ENCODE measurements around the gene DUOX1. TPM values are rescaled to one million over a fixed set of nuclear protein-coding genes. Genes with fewer than 3 reads are reported as not detected.

The DUOX1 gene
- polyA plus RNA-seq, 1 of the 3 experiments (the other 2 are of a cell fraction): not detected

DNA sequence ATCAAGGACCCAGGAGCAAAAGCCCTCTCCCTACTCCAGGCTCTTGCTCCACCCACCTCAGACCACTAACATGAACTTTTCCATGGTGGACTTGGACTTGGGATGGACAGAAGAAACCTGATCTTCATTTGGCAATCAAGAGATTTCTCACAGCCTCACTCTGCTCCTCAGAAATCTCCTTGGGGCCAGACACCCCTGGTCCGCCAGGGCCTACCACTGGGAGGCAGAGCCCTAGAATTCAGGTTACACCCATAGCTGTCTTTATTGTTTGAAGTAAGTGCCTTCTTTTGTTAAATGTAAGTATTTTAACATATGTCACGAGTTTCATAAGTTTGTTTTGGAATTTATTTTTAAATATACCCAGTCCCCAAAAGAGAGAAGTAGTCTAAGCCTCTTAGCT is 44.8 kb downstream of the DUOX1 start:
- no peaks in the 10 kb centered on the region for H3K9me3 ChIP-seq
- H3F3A ChIP-seq (replicated peaks; ENCODE audit: insufficient read depth): no peaks in the 10 kb centered on the region
- no peak overlapping the region for H2AFZ ChIP-seq (ENCODE audit: low read depth)
- no peak overlapping the region for H3K27ac ChIP-seq (ENCODE audit: low read depth in 2 of 2, low read length in 1 of 2)
- no peak for DNase-seq
- H3K9ac ChIP-seq: no peak overlapping the region
- no peaks in the 10 kb centered on the region for H4K20me1 ChIP-seq (ENCODE audit: insufficient read depth)
- no peak overlapping the region for H3K4me3 ChIP-seq (ENCODE audit: low read depth in 2 of 2, low read length in 1 of 2)
- 88% methylated on average over 2 of the region's 2 CpGs for WGBS (ENCODE audit: low lambda C conversion rate)
- ChIA-PET CTCF (interaction anchor here (2.3 kb wide), 1 partner anchor 12 kb away, joined by 8 read pairs; no protein-coding TSS in a partner anchor), POLR2A (interaction anchor here (1.1 to 2.1 kb wide), 2 partner anchors 10 to 13 kb away, joined by 4 to 6 read pairs; partner anchors contain the start of gene SHF)
- peaks cover 0 to 38% of the 10 kb centered on the region in 2 experiments; a peak in 2 of 4 replicates for H3K4me1 ChIP-seq (ENCODE audit: control insufficient read depth in 1 of 2, insufficient read depth in 2 of 2, low read depth in 1 of 2, low read length in 1 of 2)
- H3K27me3 ChIP-seq (ENCODE audit: insufficient read depth): no peaks in the 10 kb centered on the region
- no peaks in the 10 kb centered on the region for H3K79me2 ChIP-seq (ENCODE audit: insufficient read depth)
- peaks cover 0 to 6% of the 10 kb centered on the region in 2 experiments for H3K36me3 ChIP-seq (replicated peaks in 1 of 2; ENCODE audit: control insufficient read depth in 1 of 2, insufficient read depth in 2 of 2, low read length in 1 of 2)
- TF ChIP-seq RXRA (IDR thresholded peaks at IDR 0.05; ENCODE audit: borderline replicate concordance, low read depth) (no peak), ELF1 (IDR thresholded peaks at IDR 0.05) (no peak)
- H3K9me2 ChIP-seq: no peaks in the 10 kb centered on the region
- H3K4me2 ChIP-seq: no peak overlapping the region

DNA sequence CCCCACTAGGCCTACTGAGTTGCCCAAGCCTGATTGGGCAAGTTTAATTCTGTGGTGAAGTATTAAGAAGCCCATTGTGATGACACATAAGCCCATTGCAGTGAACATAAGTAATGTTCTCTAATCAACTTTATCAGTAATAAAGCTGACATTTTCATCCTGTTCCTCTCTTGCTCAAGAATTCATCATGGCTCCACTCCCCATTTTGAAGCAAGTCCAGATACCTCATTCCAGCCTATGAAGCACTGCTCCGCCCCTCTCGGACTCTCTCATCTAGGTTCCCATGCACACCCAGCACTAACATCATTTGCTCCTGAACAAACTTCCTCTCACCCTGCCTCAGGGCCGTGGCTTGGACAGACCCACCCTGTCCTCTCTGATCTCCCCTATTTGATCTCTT is 47.5 kb downstream of the DUOX1 start:
- peaks cover 0 to 32% of the 10 kb centered on the region in 2 experiments; a peak in 3 of 4 replicates for H3K4me1 ChIP-seq (ENCODE audit: control insufficient read depth in 1 of 2, insufficient read depth in 2 of 2, low read depth in 1 of 2, low read length in 1 of 2)
- H3K4me3 ChIP-seq (ENCODE audit: low read depth in 2 of 2, low read length in 1 of 2): no peak overlapping the region
- CTCF ChIA-PET: interaction anchor here (2.5 kb wide), 1 partner anchor 23 kb away, joined by 9 read pairs; no protein-coding TSS in a partner anchor
- H3K4me2 ChIP-seq: no peak overlapping the region
- H3K36me3 ChIP-seq (replicated peaks in 1 of 2; ENCODE audit: control insufficient read depth in 1 of 2, insufficient read depth in 2 of 2, low read length in 1 of 2): peaks cover 0 to 6% of the 10 kb centered on the region in 2 experiments
- WGBS (ENCODE audit: low lambda C conversion rate): 77% methylated on average over 3 of the region's 3 CpGs
- H3K9ac ChIP-seq: no peak overlapping the region
- POLR2A ChIA-PET: interaction anchor here (0.7 kb wide), 1 partner anchor 11 kb away, joined by 4 read pairs; the partner anchor contains the start of gene SHF
- no peak overlapping the region for H2AFZ ChIP-seq (ENCODE audit: low read depth)
- H3K9me2 ChIP-seq: no peaks in the 10 kb centered on the region
- H3K27me3 ChIP-seq (ENCODE audit: insufficient read depth): no peaks in the 10 kb centered on the region
- peaks cover 4% of the 10 kb centered on the region for H3F3A ChIP-seq (replicated peaks; ENCODE audit: insufficient read depth)
- TF ChIP-seq NFIC (IDR thresholded peaks at IDR 0.05; ENCODE audit: borderline replicate concordance) (no peak), SIN3A (IDR thresholded peaks at IDR 0.05; ENCODE audit: borderline replicate concordance, low read depth, low read length) (no peak), TCF12 (IDR thresholded peaks at IDR 0.05) (no peak), REST (IDR thresholded peaks at IDR 0.05; ENCODE audit: low read depth, low read length) (no peak), ZBTB33 (IDR thresholded peaks at IDR 0.05; ENCODE audit: borderline replicate concordance, low read depth) (no peak), EP300 (IDR thresholded peaks at IDR 0.05; ENCODE audit: borderline replicate concordance in 1 of 2, low read depth in 1 of 2, low read length in 1 of 2) (no peak), USF1 (IDR thresholded peaks at IDR 0.05; ENCODE audit: borderline replicate concordance, low read depth) (no peak), MEF2A (IDR thresholded peaks at IDR 0.05; ENCODE audit: borderline replicate concordance, low read depth) (no peak), NRF1 (IDR thresholded peaks at IDR 0.05; ENCODE audit: low read depth, low read length) (no peak), GATA2 (CRISPR knock-in tag; IDR thresholded peaks at IDR 0.05) (no peak), JUND (IDR thresholded peaks at IDR 0.05) (no peak), IRF3 (IDR thresholded peaks at IDR 0.05; ENCODE audit: low read depth, low read length) (no peak)
- no peak overlapping the region for H3K27ac ChIP-seq (ENCODE audit: low read depth in 2 of 2, low read length in 1 of 2)
- H3K9me3 ChIP-seq: no peaks in the 10 kb centered on the region
- no peak for DNase-seq
- H4K20me1 ChIP-seq (ENCODE audit: insufficient read depth): no peaks in the 10 kb centered on the region
- no peaks in the 10 kb centered on the region for H3K79me2 ChIP-seq (ENCODE audit: insufficient read depth)
